Left lung (tissue), 10 donors: ENCODE measurements around the gene TRIM37. TPM values are rescaled to one million over a fixed set of nuclear protein-coding genes. Genes with fewer than 3 reads are reported as not detected.
A peak's percentile ranks its signal among the peaks of the same experiment; 100 is the strongest.

Source experiments
- ATAC-seq: fragments of 200-7000 bp; cut with Tn5 transposase; one replicate; pipeline ENCODE4 v1.9.1; 2020; ENCODE audit warnings: moderate library complexity
- DNase-seq, 4 donors: peaks; one replicate each; pipeline ENCODE4 v3.0.0-alpha.2; 2013 to 2020
- H3K27ac ChIP-seq, 2 donors: fragments of 200-600 bp; sonication (generic) in 1 of 2; one replicate each; pipeline versions ENCODE4 v1.5.0 to v1.8.0; 2020 to 2021
- H3K27me3 ChIP-seq, 2 donors: fragments of 200-600 bp; sonication (generic) in 1 of 2; one replicate each; pipeline versions ENCODE4 v1.5.0 to v1.8.0; 2020 to 2021
- H3K36me3 ChIP-seq, 2 donors: fragments of 200-600 bp; sonication (generic) in 1 of 2; one replicate each; pipeline versions ENCODE4 v1.5.0 to v1.8.0; 2020 to 2021
- H3K4me1 ChIP-seq, 2 donors: fragments of 200-600 bp; one replicate each; pipeline ENCODE4 v1.8.0; 2021
- H3K4me3 ChIP-seq, 2 donors: fragments of 200-600 bp; sonication (generic) in 1 of 2; one replicate each; pipeline versions ENCODE4 v1.5.0 to v1.8.0; 2020 to 2021; ENCODE audit warnings: mild to moderate bottlenecking in 1 of 2
- H3K9me3 ChIP-seq, 2 donors: fragments of 200-600 bp; sonication (generic) in 1 of 2; one replicate each; pipeline versions ENCODE4 v1.5.0 to v1.8.0; 2020 to 2021
- intact Hi-C, 2 donors: fragments of 100-400 bp; cut with DNase I; formaldehyde crosslinking; loops; one replicate each; pipeline versions ENCODE4 v1.11.2 to v1.14.2; 2022
- polyA plus RNA-seq, 6 donors: library from polyadenylated mRNA; unstranded; fragments of 120-200 nt; gene quantifications; one replicate each; pipeline ENCODE4 v1.2.1, GENCODE V29; 2013; ENCODE audit not compliant: insufficient read length in 6 of 6
- total RNA-seq, 2 donors: library from RNA; stranded (reverse); fragmentation: NEBNext Ultra II Directional; extraction: Animal tissue kit (Norgen Biotek cat#: 25700); gene quantifications; one replicate each; pipeline ENCODE4 v1.2.1, GENCODE V29; 2021
- TF ChIP-seq, protein P1 (sequence below), 2 donors: fragments of 200-600 bp; sonication (generic) in 1 of 2; IDR thresholded peaks; one replicate each; pipeline versions ENCODE4 v1.5.0 to v1.8.0; 2021; ENCODE audit warnings: antibody characterized with exemption in 2 of 2
- donor health status: DM: no; HTN: yes; CAD: no.
- donor health status: DM: no; HTN: no; CAD: no.

TRIM37 gene
- total and polyA plus RNA-seq, 8 donors = 17.0 to 23.3 (median 21.4) TPM

DNA sequence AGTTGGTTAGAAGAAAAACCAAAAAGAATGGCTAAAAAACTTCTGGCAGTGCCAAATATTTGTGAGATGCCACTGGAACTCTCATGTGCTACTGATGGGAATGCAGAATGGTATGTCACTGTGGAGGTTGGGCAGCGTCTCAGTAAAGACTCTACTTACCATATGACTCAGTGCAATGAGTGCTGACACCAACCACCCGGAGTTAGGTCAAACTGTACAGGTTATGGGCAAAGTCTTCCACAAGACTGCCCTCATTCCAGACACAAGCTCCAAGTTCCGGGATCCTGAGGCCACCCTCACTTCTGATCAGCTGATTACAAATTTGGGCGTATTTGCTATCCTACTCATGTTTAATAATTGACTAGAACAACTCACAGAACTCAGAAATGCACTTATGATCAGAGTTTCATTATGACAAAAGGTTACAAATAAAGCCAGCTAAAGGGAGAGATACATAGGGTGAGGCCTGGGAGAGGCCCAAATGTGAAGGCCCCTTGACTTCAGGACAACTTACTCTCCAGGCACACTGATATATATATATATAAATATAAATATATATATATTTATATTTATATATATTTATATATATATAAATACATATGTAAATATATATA is 114.9 kb downstream of the TRIM37 start:
- intact Hi-C loops = no loop called here
- no peaks in the 10 kb centered on the region for H3K36me3 ChIP-seq
- no peaks in the 10 kb centered on the region for H3K9me3 ChIP-seq
- TF ChIP-seq, protein P1, sequence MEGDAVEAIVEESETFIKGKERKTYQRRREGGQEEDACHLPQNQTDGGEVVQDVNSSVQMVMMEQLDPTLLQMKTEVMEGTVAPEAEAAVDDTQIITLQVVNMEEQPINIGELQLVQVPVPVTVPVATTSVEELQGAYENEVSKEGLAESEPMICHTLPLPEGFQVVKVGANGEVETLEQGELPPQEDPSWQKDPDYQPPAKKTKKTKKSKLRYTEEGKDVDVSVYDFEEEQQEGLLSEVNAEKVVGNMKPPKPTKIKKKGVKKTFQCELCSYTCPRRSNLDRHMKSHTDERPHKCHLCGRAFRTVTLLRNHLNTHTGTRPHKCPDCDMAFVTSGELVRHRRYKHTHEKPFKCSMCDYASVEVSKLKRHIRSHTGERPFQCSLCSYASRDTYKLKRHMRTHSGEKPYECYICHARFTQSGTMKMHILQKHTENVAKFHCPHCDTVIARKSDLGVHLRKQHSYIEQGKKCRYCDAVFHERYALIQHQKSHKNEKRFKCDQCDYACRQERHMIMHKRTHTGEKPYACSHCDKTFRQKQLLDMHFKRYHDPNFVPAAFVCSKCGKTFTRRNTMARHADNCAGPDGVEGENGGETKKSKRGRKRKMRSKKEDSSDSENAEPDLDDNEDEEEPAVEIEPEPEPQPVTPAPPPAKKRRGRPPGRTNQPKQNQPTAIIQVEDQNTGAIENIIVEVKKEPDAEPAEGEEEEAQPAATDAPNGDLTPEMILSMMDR (IDR thresholded peaks at IDR 0.05) = no peak
- ATAC-seq = peak; percentile 91
- H3K4me3 ChIP-seq = no peak overlapping the region
- H3K27me3 ChIP-seq = no peaks in the 10 kb centered on the region
- peak overlapping the region; percentile 49 to 51 for H3K27ac ChIP-seq
- H3K4me1 ChIP-seq = peaks cover 0 to 9% of the 10 kb centered on the region in 2 donors
- peak in 2 of 4 donors; percentile 15 to 55 for DNase-seq

DNA sequence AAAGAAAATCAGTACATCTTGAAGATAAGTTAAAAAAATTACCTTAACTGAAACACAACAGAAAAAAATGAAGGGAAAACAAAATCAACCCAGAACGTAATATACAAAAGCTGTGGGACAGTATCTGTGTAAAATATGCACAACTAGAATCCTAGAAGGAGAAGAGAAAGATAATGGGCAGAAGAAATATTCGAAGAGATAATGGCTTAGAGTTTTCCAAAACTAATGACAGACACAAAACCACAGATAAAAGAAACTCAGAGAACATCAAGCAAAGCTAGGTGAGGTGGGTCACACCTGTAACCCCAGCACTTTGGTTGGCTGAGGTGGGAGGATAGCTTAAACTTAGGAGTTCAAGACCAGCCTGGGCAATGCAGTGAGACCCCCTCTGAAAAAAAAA is 117.1 kb downstream of the TRIM37 start:
- H3K27me3 ChIP-seq = no peaks in the 10 kb centered on the region
- DNase-seq (no peak), ATAC-seq (no peak)
- intact Hi-C loops = no loop called here
- H3K36me3 ChIP-seq = no peaks in the 10 kb centered on the region
- TF ChIP-seq, protein P1 (IDR thresholded peaks at IDR 0.05) = no peak
- no peak overlapping the region for H3K27ac ChIP-seq
- H3K4me3 ChIP-seq = no peak overlapping the region
- H3K9me3 ChIP-seq = no peaks in the 10 kb centered on the region
- H3K4me1 ChIP-seq = no peaks in the 10 kb centered on the region

DNA sequence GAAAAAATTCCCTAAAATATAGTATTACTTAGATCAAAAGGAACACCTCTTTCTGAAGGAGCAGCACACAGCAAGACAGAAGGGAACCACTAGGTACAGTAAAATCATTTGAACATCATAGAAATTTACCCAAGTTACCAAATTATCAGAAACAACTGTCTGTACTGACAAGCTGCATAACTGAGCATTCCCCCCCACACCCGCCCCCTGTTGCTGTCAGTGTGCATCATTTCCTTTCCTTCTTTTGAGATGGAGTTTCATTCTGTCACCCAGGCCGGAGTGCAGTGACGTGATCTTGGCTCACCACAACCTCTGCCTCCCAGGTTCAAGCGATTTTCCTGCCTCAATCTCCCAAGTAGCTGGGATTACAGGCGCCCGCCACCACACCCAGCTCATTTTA is 120.7 kb downstream of the TRIM37 start:
- intact Hi-C loops = no loop called here
- no peak for DNase-seq
- no peak overlapping the region for H3K27ac ChIP-seq
- H3K9me3 ChIP-seq = no peaks in the 10 kb centered on the region
- no peaks in the 10 kb centered on the region for H3K36me3 ChIP-seq
- no peak for ATAC-seq
- H3K4me1 ChIP-seq = no peaks in the 10 kb centered on the region
- no peaks in the 10 kb centered on the region for H3K27me3 ChIP-seq
- TF ChIP-seq, protein P1 (IDR thresholded peaks at IDR 0.05) = no peak
- no peak overlapping the region for H3K4me3 ChIP-seq

DNA sequence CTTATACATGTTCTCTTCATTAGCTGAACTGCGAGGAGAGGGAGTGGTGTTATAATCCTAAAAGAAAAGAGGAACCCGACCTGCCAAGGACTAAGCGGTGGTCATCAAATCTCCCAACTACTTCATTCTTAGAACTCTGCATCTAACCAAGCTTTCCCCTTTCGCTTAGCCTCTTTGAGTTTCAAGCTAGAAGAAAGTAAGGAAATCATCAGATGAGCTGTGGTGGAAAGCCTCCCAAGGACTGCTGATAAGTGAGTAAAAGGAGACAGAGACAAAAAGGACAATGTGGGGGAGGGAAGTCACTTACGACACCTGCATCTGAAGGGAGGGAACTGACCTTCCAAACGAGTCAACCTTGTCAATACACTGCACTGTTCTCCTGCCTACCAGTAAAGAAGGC is 121.3 kb downstream of the TRIM37 start:
- no peak overlapping the region for H3K4me3 ChIP-seq
- H3K9me3 ChIP-seq = no peaks in the 10 kb centered on the region
- TF ChIP-seq, protein P1 (IDR thresholded peaks at IDR 0.05) = no peak
- intact Hi-C loops = no loop called here
- H3K27ac ChIP-seq = no peak overlapping the region
- DNase-seq (no peak), ATAC-seq (no peak)
- H3K27me3 ChIP-seq = no peaks in the 10 kb centered on the region
- no peaks in the 10 kb centered on the region for H3K36me3 ChIP-seq
- H3K4me1 ChIP-seq = no peaks in the 10 kb centered on the region

DNA sequence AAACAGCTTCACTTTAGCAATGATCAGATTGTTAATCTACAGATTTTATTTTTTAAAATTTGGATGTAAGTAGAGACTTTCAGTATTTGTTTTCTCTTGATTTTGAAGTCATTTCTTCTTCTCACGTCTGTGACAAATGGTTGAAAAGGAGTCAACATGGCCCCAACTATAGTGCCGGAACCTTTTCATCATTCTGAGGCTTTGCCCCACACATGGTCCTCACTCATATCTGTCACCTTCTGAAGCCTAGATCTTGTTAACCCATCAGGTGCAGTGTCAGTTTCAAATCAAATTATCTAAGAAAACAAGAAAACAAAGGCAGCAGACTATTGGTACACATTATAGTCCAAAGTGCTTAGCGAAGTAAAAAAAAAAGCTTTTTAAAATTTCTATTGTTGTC is 124.1 kb downstream of the TRIM37 start:
- Histone ChIP-seq H3K27ac (no peak overlapping the region), H3K4me3 (no peak overlapping the region), H3K9me3 (no peaks in the 10 kb centered on the region), H3K4me1 (no peaks in the 10 kb centered on the region), H3K27me3 (no peaks in the 10 kb centered on the region), H3K36me3 (no peaks in the 10 kb centered on the region)
- TF ChIP-seq, protein P1 (IDR thresholded peaks at IDR 0.05) = no peak
- ATAC-seq (no peak), DNase-seq (no peak)
- intact Hi-C loops = no loop called here
